ENCODE results near the gene TMCO5A.

TMCO5A gene

DNA sequence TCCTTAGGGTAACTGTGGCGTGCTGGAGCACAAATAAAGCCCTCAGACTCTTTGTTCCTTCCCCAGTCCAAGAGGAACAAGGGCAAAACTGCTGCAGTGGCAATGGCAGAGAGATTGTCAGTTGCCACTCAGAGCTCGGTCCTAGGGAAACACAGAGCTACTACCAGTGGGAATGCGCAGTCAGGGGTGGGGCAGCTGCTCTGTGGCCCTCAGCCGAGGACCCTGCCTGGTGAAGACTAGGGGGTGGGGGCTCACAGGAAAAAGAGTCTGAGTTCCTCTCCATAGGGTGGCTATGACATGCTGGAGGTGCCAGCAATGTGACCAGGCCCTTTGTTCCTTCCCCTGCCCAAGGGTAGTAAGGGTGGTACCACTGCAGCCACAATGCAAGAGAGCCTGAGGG is 43.8 kb downstream of the TMCO5A start:
- no peak for DNase-seq

DNA sequence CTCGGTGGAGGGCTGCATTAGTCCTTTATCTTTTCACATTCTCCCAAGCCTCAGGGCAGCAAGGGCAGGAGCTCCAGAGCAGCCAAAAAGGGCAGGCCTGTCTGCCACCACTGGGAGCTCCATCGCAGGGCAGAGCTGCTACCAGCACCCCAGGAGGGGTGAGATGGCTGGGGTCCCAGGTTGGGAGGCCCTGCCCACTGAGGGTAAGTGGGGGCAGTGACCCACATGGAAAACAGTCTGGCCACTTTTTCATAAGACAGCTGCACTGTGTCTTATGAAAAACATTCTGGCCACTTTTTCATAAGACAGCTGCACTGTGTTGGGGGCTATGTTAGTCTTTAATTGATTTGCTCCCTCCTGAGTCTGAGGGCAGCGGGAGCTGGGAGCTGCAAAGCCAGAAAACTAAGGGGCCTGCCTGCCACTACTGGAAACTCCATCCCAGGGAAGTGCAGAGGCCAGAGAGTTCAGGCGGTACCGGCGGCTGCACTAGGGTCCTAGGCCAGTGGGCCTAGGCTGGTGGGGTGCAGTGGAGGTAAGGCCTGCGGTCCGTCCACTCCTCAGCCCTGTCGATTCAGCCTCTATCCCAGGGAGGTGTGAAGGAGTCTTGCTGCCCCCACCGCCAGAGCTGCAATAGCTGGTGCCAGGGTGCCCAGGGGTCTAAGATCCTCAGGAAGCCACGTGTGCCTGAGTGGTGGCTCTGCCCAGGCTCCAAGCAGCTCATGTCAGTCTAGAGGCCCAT is 45.4 kb downstream of the TMCO5A start:
- no peak for DNase-seq

DNA sequence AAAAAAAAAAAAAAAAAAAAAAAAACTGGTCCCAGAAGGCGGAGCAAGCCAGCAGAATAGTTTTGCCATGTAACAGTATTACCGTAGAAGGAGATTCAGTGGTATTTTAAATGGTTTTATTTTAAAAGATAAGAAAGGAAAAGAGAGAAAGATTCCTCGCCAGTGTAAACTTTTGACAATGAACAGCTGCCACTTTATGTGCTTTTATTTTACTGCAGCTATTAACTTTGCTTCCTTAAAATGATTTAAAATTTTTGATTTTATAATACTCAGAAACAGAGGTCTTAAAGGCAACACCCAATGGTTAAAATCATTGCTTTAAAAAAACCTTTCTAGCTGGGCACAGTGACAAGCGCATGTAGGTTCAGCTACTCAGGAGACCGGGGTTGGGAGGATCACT is 46.8 kb downstream of the TMCO5A start:
- DNase-seq: no peak

DNA sequence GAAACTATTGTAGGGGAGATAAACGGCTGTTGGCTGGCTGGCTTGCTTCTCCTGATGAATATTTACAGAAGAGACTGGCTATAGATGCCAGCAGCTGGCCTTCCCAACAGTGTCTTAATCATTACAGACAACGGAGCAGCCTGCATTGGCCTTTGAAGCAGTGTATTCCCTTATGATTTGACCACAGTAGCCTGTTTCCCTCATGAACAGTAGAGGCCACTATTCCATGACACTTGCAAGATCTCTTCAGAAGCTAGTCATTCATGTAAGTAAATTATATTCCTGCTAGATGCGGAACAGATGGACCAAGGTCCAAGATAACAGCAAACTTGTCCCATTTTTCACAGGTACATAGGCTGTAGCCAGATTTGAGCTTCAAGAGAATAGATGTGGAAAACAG is 47.3 kb downstream of the TMCO5A start:
- peak in 1 of 2 experiments; percentile 44 for DNase-seq

DNA sequence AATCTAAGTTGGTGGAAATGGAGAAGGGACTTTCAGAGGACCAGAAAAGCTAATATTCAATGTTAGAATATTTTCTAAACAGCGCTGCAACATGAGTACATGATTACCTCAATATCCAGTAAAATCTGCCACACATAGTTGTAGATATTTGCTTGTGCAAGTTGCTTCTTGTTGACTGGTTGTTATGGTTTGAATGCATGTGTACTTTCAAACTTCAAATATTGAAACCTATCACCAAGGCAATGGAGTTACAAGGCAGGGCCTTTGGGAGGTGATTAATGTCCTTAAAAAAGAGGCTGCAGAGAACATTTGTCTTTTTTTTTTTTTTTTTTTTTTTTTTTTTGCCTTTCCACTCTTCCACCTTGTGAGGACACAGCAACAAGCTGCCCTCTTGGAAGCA is 49.9 kb downstream of the TMCO5A start:
- DNase-seq: no peak

DNA sequence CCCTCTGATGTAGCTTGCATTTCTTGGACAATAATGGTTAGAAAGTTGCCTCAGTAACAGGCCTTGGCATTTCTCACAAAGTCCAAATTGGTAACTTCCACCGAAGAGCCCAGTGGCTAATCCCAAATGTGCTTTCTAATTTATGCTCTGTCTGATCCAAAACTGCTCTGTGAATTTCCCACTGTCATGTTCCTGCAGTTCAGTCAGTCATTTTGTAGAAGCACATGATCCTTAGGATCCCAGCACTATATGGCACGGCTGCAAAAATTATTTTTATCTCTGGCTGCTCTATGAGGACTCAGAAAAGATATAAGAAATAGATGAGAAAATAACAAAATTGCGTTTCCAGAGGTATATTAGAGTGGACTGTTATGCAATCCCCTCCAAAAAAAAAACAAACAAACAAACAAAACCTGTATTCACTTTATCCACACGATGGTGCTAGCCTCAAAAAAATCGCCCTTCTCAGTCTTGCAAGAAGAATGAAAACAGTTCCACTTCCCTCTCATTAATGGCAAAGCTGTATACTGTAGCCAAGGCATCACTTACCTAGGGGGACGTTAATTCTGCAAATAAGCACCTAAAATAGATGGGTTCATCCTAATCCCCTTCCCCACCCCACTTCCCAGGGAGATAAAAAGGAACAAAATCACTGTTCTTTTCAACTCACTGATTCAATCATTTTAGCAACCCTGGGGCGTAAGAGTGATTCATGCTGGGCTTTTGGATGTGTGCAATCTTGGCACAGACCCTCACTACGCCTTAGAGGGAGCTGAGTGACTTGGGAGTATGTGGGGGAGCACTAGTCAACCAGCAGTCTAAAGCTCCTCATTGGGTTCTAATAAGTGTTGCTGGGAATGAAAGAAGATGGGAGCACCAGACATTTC is 61.3 kb downstream of the TMCO5A start:
- DNase-seq: peak; percentile 46 to 68

Measured in NCI-H526 (cell line).